ENCODE results near the gene PDCD5. TPM values are rescaled to one million over a fixed set of nuclear protein-coding genes. Genes with fewer than 3 reads are reported as not detected.
A peak's percentile ranks its signal among the peaks of the same experiment; 100 is the strongest.

Gene PDCD5
- total RNA-seq, 1 experiment from 2014 or later: 246 TPM

GRCh38 chr19:32615569-32615968 lies 34.6 kb downstream of the PDCD5 start:
- POLR2A ChIA-PET: no interaction called here
- DNase-seq (ENCODE audit: low read depth, low spot score) (no peak), ATAC-seq (no peak)
- Histone ChIP-seq H3K27ac (ENCODE audit: low read length) (no peak overlapping the region), H3K27me3 (ENCODE audit: control insufficient read depth, insufficient read depth, low read length) (no peaks in the 10 kb centered on the region), H3K9me3 (ENCODE audit: control insufficient read depth, insufficient read depth, low read depth, low read length) (no peaks in the 10 kb centered on the region), H3K4me1 (ENCODE audit: control insufficient read depth, insufficient read depth, low read length) (no peaks in the 10 kb centered on the region), H3K36me3 (ENCODE audit: control insufficient read depth, insufficient read depth, low read length) (peaks cover 3% of the 10 kb centered on the region; the same call in 1 of the 2 replicates), H3K4me3 (ENCODE audit: low read depth in 2 of 2, low read length in 2 of 2) (no peak overlapping the region)
- intact Hi-C loops (cut with micrococcal nuclease; ENCODE audit: unreplicated experiment): no loop called here
- no peak for TF ChIP-seq TCF7L2 (IDR thresholded peaks at IDR 0.05; ENCODE audit: low read depth, low read length)
- TF ChIP-seq POLR2AphosphoS5 (IDR thresholded peaks at IDR 0.05; ENCODE audit: low read depth, low read length): no peak
- TF ChIP-seq SIN3A (IDR thresholded peaks at IDR 0.05; ENCODE audit: borderline replicate concordance, insufficient read depth, low read depth, low read length): no peak
- TF ChIP-seq, protein P1, sequence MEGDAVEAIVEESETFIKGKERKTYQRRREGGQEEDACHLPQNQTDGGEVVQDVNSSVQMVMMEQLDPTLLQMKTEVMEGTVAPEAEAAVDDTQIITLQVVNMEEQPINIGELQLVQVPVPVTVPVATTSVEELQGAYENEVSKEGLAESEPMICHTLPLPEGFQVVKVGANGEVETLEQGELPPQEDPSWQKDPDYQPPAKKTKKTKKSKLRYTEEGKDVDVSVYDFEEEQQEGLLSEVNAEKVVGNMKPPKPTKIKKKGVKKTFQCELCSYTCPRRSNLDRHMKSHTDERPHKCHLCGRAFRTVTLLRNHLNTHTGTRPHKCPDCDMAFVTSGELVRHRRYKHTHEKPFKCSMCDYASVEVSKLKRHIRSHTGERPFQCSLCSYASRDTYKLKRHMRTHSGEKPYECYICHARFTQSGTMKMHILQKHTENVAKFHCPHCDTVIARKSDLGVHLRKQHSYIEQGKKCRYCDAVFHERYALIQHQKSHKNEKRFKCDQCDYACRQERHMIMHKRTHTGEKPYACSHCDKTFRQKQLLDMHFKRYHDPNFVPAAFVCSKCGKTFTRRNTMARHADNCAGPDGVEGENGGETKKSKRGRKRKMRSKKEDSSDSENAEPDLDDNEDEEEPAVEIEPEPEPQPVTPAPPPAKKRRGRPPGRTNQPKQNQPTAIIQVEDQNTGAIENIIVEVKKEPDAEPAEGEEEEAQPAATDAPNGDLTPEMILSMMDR (IDR thresholded peaks at IDR 0.05): no peak
- in situ Hi-C loops (cut with HindIII; ENCODE audit: low pct_unique_long_range_greater_than_20kb, low sequenced_read_pairs): no loop called here
- CTCF ChIA-PET: interaction anchor here (0.6 kb wide), 1 partner anchor 286 kb away, joined by 6 read pairs; no protein-coding TSS in a partner anchor
- BruUV-seq (replicated peaks): no TSS peak

- DNase-seq (ENCODE audit: low read depth, low spot score): no peak
- no peak for TF ChIP-seq POLR2AphosphoS5 (IDR thresholded peaks at IDR 0.05; ENCODE audit: low read depth, low read length)
- TF ChIP-seq SIN3A (IDR thresholded peaks at IDR 0.05; ENCODE audit: borderline replicate concordance, insufficient read depth, low read depth, low read length): no peak
- TF ChIP-seq, protein P1 (IDR thresholded peaks at IDR 0.05): no peak
- no peak for TF ChIP-seq REST (IDR thresholded peaks at IDR 0.05; ENCODE audit: insufficient read depth in 1 of 2, low read depth in 2 of 2, low read length in 1 of 2)
- no peak for TF ChIP-seq TCF7L2 (IDR thresholded peaks at IDR 0.05; ENCODE audit: low read depth, low read length)
- CTCF ChIA-PET: no interaction called here
- in situ Hi-C loops (cut with HindIII; ENCODE audit: low pct_unique_long_range_greater_than_20kb, low sequenced_read_pairs) (no loop called here), intact Hi-C loops (cut with micrococcal nuclease; ENCODE audit: unreplicated experiment) (no loop called here)
- H3K4me1 ChIP-seq (ENCODE audit: control insufficient read depth, insufficient read depth, low read length): no peaks in the 10 kb centered on the region
- no peaks in the 10 kb centered on the region; the same call in 1 of the 2 replicates for H3K36me3 ChIP-seq (ENCODE audit: control insufficient read depth, insufficient read depth, low read length)
- H3K9me3 ChIP-seq (ENCODE audit: control insufficient read depth, insufficient read depth, low read depth, low read length): no peaks in the 10 kb centered on the region
- POLR2A ChIA-PET: no interaction called here
- H3K4me3 ChIP-seq (ENCODE audit: low read depth in 2 of 2, low read length in 2 of 2): no peak overlapping the region
- no peak overlapping the region for H3K27ac ChIP-seq (ENCODE audit: low read length)
- BruUV-seq (replicated peaks): no TSS peak
- peak; percentile 38; the same call in 1 of the 2 replicates for ATAC-seq
- no peaks in the 10 kb centered on the region for H3K27me3 ChIP-seq (ENCODE audit: control insufficient read depth, insufficient read depth, low read length)
Observed at GRCh38 chr19:32619051-32619685, 38.2 kb downstream of the PDCD5 start.
